ENCODE measurements around the gene D2HGDH. TPM values are rescaled to one million over a fixed set of nuclear protein-coding genes. Genes with fewer than 3 reads are reported as not detected.

Gene D2HGDH
- total RNA-seq, 1 experiment from 2014 or later: 10.0 TPM

DNA sequence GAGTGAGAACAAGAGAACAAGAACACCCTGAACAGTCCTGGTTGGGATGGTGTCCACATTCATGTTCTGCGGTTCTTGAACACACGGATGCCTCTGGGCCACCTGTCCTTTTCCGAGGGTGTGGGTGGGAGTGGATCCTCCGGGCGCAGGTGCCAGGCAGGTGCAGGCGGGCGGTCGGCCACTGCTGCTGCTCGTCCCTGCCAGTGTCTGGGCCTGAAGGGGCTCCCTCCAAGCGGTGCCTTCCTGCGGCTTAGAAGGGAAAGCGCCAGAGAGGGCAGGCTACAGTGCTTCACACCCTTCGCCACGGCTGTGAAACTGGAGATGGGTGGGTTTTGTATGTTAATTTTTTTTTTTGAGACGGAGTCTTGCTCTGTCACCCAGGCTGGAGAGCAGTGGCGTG, 8.0 kb upstream of the D2HGDH start:
- no peak overlapping the region for H3K56ac ChIP-seq (ENCODE audit: insufficient read length, low read depth, low read length)
- no peak overlapping the region for H2BK15ac ChIP-seq (ENCODE audit: low read depth, low read length)
- no peak overlapping the region for H3K9ac ChIP-seq (ENCODE audit: extremely low read depth, insufficient read length, low read length)
- H2BK5ac ChIP-seq (ENCODE audit: insufficient read length, low read length): no peak overlapping the region
- H2AK5ac ChIP-seq (ENCODE audit: insufficient read length, low read length): no peak overlapping the region
- H3K4me3 Mint-ChIP-seq: no peak overlapping the region
- H3K4ac ChIP-seq (ENCODE audit: low read depth, low read length): no peak overlapping the region
- no peak overlapping the region for H4K5ac ChIP-seq (ENCODE audit: insufficient read length, low read depth, low read length)
- H3K4me1 Mint-ChIP-seq: 0 out of 4 replicates have a peak, but pooled peaks cover 0 to 5% of the 10 kb centered on the region in 2 experiments
- no peak overlapping the region for H2BK12ac ChIP-seq (ENCODE audit: insufficient read length, low read depth, low read length)
- H3K27me3 ChIP-seq (ENCODE audit: insufficient read depth, low read length): no peaks in the 10 kb centered on the region
- no peaks in the 10 kb centered on the region for H3K79me1 ChIP-seq (ENCODE audit: insufficient read depth, low read depth, low read length, poor library complexity, severe bottlenecking)
- H3K9me3 Mint-ChIP-seq: peaks cover 14 to 22% of the 10 kb centered on the region in 2 experiments
- WGBS (ENCODE audit: extremely low coverage, insufficient read length, low lambda C conversion rate): no CpG with 5 or more reads among the region's 16 CpGs
- H4K20me1 ChIP-seq (ENCODE audit: control insufficient read depth, insufficient read depth, insufficient read length): peaks cover 5% of the 10 kb centered on the region
- H3K23me2 ChIP-seq (ENCODE audit: insufficient read length, low read depth, low read length, poor library complexity, severe bottlenecking): no peaks in the 10 kb centered on the region
- no peak overlapping the region for H3T11ph ChIP-seq (ENCODE audit: low read length)
- no peak overlapping the region for H2BK120ac ChIP-seq (ENCODE audit: low read depth, low read length, poor library complexity, severe bottlenecking)
- no peak overlapping the region for H2AFZ ChIP-seq (ENCODE audit: low read length)
- peaks cover 9% of the 10 kb centered on the region for H3K9me3 ChIP-seq (ENCODE audit: control insufficient read depth, low read depth, low read length)
- H3K36me3 Mint-ChIP-seq (ENCODE audit: insufficient read depth in 1 of 3, low read depth in 3 of 3): peaks cover 29 to 61% (median 49%) of the 10 kb centered on the region in 3 experiments
- no peak for DNase-seq
- TF ChIP-seq, protein P1, sequence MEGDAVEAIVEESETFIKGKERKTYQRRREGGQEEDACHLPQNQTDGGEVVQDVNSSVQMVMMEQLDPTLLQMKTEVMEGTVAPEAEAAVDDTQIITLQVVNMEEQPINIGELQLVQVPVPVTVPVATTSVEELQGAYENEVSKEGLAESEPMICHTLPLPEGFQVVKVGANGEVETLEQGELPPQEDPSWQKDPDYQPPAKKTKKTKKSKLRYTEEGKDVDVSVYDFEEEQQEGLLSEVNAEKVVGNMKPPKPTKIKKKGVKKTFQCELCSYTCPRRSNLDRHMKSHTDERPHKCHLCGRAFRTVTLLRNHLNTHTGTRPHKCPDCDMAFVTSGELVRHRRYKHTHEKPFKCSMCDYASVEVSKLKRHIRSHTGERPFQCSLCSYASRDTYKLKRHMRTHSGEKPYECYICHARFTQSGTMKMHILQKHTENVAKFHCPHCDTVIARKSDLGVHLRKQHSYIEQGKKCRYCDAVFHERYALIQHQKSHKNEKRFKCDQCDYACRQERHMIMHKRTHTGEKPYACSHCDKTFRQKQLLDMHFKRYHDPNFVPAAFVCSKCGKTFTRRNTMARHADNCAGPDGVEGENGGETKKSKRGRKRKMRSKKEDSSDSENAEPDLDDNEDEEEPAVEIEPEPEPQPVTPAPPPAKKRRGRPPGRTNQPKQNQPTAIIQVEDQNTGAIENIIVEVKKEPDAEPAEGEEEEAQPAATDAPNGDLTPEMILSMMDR (conservative IDR thresholded peaks at IDR 0.05): no peak
- no peak overlapping the region for H3K27ac Mint-ChIP-seq
- no peak overlapping the region for H3K18ac ChIP-seq (ENCODE audit: insufficient read length, low read depth, low read length)
- H4K91ac ChIP-seq (ENCODE audit: insufficient read length, low read depth, low read length): no peak overlapping the region
- H3K27ac ChIP-seq (ENCODE audit: insufficient read length, low read depth, low read length): no peak overlapping the region
- no peak overlapping the region for H2BK20ac ChIP-seq (ENCODE audit: low read depth, low read length, poor library complexity, severe bottlenecking)
- no peak overlapping the region for H4K8ac ChIP-seq (replicated peaks; ENCODE audit: insufficient read length, low read depth, low read length)
- H3K79me2 ChIP-seq (ENCODE audit: insufficient read depth, low read length): no peaks in the 10 kb centered on the region
- no peak overlapping the region for H3K14ac ChIP-seq (ENCODE audit: insufficient read depth, low read length)
- peaks cover 3% of the 10 kb centered on the region; the same call in 1 of the 2 replicates for H3K27me3 Mint-ChIP-seq (ENCODE audit: low read depth)
- no peak overlapping the region for H3K23ac ChIP-seq (ENCODE audit: insufficient read length, low read depth, low read length)
- no peak overlapping the region for H3K4me2 ChIP-seq (ENCODE audit: insufficient read depth, insufficient read length, low read length)
- no peaks in the 10 kb centered on the region for H3K4me1 ChIP-seq (ENCODE audit: insufficient read depth, low read length)
